GM21737 (cell line): ENCODE measurements around the gene TMEM51.

Experiments used
- ATAC-seq: cut with Tn5 transposase; IDR thresholded peaks from one replicate; pipeline ENCODE4 v1.9.1; 2021; ENCODE audit warnings: mild to moderate bottlenecking, moderate library complexity; ENCODE audit not compliant: unreplicated experiment

The TMEM51 gene

DNA sequence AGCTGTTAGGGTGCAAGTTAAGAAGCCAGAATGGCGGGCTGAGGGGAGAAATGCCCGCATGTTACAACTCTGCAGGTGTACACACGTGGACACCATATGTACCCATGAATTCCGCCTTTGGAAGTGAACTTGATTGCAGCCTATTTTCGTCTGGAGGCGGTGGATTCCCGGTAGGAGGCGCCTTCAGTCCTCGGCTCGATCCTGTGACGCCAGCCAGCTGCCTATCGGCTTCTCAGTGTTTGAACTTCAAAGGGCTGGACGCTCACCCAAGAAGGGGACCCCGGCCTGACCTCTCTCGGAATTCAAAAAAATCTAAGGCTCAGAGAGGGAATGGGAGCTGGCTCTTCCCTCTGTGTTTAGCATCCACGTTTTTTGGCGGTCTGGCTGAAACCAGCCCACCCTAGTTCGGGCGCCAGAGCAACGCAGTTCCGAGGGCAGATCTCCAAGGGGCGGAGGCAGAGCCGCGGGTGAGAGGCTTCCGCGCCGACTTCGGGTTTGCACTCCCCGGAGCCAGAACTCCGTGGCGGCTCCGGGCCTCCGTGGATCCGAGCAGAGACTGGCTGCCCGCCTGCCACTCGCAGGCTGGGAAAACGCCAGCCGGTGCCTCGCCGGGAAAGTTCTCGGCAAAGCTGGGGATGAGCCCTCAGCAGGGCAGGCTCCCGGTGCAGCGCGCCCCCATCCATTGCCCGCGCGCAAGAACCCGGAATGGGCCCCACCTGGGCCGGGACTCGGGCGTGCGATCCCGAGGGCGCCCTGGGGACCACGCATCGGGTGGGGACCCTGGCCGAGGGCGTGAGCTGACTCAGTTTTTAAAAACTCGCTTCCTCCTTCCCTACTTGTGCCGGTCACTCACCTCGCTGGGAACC lies 996 bp upstream of the TMEM51 start:
- no peak for ATAC-seq

DNA sequence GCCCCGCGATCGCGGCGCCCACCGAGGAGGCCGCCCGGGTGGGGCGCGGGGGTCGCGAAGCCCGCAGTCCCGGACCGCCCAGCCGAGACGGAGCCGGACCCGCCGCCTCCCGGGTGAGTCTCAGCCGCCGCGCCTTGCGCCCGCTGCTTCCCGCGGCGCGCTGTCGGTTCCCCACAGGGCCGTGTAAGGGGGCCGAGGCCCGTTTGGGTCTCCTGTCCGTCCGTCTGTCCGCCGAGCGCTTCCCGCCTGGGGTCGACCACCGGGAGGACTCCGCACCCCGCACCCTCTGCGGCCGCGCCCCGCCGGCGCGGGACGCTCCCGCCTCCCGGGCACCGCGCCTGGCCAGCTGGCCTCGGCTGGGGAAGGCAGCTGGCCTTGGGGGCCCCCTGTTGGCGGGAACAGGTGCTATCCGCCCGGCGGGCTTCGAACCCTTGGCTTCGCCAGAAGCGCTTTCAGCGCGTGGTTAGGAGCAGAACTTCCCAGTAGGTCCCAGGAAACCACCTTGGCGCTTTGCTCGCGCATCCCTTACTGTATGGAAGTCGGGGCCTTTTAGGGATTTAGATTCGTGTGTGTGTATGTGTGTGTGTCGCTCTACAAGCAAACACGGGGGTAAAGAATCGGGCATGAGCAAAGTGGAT lies 414 bp downstream of the TMEM51 start:
- no peak for ATAC-seq

DNA sequence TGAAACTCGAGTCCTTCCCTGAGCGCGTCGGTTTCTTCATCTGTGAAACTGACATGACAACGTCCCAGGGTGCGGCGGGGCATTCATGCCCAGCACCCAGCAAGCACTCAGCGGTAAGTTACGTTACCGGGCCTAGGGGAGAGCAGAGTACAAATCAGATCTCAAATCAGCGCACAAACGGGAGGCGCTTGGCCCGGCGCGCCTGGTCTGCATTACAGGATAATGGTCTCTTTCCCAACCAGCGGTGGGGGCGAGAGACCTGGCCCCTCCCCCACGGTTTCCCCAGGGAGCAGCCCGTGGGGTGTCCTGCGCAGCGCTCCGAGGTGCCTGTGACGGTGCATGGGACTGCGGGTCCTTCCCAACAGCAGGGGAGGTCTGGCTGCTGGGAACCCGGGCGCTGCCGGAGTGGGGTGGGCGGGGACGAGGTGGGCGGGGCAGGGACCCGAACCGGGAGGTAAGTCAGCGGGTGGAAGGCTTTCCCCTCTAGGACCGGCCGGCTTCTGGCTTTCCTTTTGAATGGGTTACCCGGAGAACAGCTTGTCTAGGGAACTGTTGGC lies 1.0 kb downstream of the TMEM51 start:
- ATAC-seq, result no peak

DNA sequence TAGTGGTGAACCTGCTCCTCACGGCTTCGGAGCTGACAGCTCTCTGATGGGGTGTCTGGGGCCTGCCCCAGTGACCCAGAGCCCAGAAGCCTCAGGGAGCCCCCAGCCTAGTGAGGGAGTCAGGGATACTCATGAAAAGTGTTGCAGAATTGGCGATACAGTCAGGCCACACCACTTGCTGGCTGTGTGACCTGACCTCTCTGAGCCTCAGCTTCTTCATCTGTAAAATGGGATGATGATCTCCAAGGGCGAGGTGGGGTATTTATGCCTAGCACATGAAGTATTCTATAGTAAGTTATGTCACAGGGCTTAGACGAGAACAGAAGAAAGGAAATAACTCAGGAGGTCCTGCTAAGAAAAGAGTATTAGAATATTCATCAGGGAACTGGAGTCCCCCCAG lies 1.6 kb downstream of the TMEM51 start:
- no peak for ATAC-seq

DNA sequence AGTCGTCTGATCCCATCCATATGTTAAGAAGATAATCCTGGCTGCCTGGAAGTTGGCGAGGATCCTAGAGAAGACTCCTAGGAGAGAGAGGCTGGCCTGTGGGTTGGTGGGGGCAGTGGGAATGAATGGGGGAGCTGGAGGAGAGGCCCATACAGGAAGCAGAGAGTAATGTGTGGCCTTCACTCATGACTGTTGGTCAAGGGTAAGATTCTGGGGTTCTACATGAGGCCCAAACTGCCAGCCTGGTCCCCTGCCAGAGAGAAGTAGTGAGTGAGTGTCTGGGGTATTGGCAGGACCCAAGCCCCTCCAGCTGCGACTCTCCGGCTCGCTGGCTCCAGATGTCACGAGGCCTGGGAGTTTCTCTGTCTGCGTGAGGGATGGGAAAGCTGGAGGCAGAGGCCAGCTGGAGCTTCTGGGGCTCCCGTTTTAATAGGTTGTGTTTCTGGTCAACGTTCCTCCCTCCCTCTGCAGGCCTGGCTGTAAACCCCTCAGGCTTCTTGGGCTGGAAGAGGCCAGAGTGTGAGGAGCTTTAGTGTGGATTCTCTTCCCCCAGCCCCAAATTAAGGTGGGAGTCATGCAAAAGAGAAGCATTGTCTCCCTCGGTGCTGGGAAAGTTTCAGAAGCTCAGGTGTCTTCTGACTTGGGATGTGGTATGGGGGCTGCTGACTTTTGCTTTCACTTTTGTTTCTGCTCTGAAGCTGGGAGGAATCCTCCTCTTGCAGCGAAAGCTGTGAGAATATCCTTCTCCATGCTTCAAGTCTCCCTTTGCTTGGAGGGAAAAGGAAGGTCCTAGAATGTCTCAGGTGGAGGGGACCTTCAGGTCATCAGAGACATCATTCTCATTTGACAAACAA lies 2.6 kb downstream of the TMEM51 start:
- ATAC-seq, result no peak

DNA sequence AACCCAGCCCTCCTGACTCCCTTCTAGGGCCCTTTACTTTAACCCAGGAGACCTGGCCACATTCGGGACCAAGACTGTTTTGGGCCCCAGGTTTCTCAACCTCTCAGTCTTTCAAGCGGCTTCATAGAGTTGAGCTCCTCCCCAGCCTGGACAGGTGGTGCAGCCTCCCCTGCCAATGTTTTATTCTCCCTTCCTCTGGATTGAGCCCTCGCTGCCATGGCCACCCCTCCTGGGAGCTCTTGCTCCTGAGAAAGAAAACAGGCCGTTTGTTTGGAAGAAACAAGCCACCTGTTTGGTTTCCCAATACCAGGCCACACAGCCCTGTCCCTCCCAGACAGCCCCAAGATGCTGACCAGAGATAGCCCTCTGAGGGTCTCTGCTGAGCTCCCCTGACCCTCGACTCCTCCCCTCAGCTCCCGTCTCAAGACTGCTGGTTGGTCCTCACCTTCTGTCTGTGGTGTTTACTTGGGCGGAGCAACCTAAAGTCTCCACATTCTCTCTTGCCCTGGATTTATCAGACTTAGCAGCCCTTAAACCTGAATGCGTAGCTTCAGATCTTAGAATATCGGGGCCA lies 3.3 kb downstream of the TMEM51 start:
- ATAC-seq, result no peak

DNA sequence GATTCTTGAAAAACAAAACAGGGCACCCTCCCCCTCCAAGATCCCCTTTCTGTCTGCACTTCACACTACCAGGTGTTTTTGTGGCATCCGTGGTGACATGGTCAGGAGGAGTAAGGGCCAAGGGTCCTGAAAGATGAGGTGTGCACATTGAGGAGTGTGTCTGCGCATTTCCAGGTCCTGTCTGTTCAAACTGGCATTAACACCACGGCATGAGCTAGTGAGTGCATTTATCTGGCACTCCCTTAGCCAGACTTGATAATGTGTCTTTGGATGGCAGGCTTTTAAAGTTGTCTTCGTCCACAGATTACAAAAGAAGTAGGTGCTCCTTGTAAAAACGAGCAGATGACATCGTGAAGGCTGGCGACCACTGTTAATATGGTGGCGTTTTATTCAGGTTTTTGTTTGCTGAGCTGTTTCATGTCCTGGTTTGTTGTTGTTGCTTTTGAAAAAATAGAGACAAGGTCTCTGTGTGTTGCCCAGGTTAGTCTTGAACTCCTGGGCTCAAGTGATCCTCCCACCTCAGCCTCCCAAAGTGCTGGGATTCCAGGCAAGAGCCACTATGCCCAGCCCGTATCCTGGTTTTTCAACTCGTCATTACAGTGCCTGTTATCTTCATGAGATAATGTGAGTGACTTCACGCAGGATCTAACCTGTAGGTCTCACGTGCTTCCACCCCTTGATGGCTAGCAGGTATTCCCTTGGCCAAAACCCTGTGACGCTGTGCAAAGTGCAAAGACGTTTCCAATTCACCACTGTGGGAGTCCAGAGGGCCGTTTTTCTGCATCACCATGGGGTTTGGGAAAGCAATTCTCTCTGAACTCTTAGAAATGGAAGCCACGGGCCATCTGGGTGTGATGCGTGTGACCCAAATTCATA lies 4.2 kb downstream of the TMEM51 start:
- ATAC-seq, result no peak

DNA sequence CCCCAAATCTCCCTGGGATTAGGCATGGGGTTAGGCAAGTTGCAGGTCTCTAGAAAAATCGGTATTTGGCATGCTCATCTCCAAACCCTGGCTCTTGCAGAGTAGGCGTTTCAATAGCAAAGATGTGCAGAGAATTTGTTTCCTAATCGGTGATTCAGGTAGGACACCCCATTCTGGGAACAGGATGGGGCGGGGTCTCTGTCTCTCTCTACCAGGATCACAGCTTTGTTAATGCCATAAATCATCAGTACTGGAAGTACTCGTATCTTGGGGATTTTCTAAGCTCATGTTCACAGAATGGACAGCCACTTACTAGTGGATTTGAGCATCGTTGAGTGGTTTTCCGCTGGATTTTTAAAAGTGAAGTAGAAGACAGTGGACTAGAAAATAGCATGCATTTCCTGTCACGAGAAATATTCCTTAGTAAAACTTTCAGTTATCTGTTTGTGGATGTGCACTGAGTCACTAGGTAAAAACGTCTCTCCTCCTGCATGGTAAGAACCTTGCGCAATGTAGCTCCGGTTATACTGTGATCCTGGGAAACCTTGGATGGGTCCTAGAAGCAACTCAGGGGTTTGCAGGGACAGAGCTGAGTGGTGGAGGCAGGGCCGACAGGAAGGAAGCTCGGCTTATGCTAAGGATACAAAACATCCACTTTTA lies 5.1 kb downstream of the TMEM51 start:
- ATAC-seq, result no peak

DNA sequence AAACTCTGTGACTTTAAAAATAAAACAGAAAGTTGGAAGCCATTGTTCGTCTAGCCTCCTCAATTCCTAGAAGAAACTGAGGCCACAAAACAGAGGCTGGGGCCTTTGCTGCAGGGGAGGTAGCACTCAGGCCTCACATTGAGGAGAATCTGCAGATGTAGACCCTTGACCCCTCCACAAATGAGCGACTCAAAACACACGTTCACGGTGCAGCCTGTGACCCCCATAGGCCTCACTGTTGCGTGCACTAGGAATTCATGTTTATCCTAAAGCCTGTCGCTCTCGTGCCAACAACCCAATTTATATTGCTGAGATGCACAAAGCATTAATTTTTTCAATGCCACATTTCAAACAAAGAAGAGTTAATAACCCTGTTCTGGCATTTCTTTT lies 5.6 kb downstream of the TMEM51 start:
- ATAC-seq, result no peak

DNA sequence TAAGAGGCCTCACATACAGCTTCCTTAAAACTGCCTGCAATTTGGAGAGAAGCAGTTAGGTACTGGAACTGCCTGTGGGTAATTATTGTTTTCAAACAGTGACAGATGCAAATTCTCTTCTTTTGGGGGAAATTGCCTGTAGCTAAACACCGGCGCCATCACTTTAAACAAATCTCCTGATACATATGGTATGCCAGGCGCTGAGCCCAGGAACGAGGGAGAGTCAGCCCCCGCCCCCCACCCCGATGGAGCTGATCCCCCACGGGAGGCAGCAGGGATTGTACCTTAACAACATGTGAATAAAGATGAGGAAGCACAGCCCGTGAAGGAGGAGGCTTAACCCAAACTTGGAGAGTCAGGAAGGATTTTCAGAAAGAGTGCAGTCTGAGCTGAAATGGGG lies 7.1 kb downstream of the TMEM51 start:
- ATAC-seq, result no peak

DNA sequence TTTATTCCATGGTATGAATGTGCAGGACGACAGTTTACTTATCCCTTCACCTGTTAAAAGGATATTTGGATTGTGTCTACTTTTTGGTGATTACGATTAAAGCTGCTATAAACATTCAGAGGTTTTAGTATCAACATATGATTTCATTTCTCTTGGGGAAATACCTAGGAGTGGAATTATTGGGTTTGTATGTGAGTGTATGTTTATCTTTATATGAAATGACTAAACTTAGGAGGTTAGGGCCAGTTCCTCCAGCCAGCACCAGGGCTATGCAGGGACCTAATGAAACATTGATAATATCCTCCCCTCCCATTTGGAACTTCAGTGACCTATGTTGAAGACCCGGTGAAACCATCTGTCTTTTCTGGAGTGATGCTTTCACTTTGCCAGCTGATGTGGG lies 13.8 kb downstream of the TMEM51 start:
- no peak for ATAC-seq

DNA sequence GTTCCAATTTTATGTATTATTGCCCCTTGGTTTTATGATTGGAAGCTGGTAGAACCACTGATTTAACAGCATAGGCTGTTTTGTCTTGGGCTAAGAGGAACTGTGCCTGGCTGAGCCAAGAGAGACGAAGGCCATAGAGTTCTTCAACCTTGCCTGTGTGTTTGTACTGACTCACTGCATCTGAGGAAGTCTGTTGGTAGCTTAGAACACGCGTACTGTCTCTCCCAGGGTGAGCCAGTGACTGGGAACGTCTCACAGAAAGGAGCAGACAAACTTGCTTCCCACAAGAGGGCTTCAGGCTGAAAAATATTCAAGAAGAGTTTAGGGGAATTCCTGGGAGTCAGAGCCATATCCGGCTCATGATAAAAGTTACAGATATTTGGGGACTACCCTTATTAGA lies 14.9 kb downstream of the TMEM51 start:
- no peak for ATAC-seq

DNA sequence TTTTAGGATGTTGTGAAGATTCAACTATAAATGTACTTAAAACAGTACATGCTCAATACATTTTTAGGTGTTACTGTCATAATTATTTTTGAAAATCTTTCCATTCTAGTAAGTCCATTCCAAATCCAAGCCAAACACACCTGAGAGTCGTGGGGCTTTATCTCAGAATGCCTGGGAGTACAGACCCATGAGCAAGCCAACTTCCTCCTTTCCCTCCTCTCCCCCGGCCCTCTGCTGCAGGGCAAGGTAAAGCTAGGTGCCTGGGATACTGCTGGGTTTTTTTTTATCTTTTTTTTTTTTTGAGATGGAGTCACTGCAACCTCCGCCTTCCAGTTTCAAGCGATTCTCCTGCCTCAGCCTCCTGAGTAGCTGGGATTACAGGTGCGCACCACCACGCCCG lies 16.5 kb downstream of the TMEM51 start:
- ATAC-seq, result no peak

DNA sequence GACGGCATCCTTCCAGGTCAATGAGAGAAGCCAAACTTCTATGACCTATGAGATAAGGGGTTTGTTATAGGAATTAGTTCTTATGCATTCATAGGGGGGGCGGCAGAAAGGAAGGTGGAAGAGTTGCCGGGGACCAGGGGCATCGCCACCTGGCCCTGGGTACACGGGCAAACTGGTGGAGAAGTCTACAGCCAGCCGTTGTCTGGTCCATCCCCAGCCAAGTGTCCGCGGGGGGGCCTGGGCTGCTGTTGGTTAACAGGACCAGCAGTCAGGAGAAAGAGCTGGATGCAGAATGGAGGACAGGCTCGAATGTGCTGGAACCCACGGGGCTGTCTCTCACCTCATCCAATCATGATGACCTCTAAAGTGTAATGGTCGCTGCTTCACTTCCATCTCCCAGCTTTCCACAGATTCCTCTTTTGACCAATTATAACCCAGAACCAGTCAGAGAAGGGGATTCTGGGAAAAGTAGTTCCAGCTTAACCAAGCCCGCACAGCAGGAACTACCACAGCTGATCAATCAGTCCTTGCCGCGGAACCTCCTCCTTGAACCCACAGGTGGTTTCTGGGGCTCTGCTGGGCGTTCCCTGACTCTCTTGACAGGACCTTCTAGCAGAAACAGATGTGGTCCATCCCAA lies 17.8 kb downstream of the TMEM51 start:
- ATAC-seq, result no peak

DNA sequence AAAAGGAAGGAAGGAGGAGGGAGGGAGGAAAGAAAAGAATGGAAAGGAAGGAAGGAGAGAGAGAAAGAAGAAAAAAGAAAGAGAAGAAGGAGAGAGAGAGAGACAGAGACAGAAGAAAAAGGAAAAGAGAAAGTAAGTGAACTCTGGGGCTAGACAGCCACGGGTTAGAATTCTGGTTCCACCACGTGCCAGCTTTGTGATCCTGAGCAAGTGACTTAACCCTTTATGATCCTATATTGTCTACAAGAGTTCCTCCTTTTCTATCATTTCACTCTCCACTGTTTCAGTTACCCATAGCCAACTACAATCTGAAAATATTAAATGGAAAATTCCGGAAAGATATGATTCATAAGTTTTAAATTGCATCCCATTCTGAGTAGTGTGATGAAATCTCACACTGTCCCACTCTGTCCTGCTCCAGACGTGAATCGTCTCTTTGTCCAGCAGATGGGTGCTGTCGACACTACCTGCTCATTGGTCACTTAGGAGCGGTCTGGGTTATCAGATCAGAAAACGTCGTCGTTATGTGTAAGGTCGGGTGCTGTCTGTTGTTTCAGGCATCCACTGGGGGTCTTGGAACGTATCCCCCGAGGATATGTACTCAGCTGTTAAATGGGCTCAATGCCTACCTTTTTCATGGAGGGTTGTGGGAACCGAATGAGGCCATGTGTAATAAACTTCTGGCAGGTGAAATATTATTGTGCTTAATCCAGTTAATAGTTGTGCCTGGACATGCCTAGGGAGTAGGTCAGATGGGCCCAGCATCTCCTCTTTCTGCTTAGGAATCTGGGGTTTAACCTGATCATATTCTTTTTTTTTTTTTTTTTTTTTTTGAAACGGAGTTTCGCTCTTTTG lies 19.1 kb downstream of the TMEM51 start:
- ATAC-seq, result no peak

DNA sequence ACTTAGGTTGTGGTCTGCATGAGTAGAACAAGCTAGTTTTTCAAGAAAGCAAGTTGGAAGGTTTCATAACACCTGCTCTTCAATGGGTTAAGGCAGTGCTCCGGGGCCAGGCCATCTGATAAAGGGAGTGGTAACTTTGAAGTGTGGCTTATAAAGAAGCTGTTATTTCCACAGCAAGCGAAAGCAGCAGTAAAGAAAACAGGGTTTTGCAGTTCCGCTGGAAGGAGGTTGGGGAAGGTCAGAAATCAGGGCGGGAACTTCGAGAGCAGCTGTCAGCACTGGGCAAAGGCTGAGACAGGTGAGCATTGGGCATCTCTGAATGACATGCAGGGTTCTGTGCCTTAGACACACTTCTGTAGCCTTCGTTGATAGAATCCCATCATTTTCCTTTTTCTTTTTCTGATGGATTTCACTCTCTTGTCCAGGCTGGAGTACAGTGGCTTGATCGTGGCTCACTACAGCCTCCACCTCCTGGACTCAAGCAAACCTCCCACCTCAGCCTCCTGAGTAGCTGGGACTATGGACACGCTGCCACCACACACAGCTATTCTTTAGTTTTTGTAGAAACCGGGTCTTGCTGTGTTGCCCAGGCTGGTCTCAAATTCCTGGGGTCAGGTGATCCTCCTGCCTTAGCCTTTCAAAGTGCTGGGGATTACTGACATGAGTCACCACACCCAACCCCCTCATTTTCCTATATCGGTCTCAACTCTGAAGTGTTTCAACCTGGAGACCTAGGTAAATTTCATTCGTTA lies 20.5 kb downstream of the TMEM51 start:
- no peak for ATAC-seq

DNA sequence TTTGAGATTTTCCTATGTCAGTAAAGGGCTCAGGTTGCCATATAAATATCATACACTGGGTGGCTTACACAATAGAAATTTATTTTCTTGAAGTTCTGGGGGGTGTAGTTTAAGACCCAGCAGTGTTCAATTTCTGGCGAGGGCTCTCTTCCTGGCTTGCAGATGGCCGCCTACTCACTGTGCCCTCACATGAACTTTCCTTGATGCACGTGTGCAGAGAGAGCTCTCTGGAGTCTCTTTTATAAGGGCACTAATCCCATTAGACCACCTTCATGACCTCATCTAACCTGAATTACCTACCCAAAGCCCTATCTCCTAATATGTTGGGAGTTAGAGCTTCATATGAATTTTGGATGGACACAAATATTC lies 21.1 kb downstream of the TMEM51 start:
- no peak for ATAC-seq
